Mesenteric fat pad (tissue), 1 donor: Measurements from ENCODE around the gene CHID1. TPM values are rescaled to one million over a fixed set of nuclear protein-coding genes. Genes with fewer than 3 reads are reported as not detected.

ENCODE experiments used
- DNase-seq: peaks from one replicate; pipeline ENCODE4 v3.0.0-alpha.2; 2020; ENCODE audit warnings: low spot score
- total RNA-seq: library from RNA; stranded (reverse); fragmentation: NEBNext Ultra II Directional; extraction: Animal tissue kit (Norgen Biotek cat#: 25700); gene quantifications from one replicate; pipeline ENCODE4 v1.2.1, GENCODE V29; 2021
- donor health status: DM: yes; HTN: yes; CAD: no.

CHID1 gene
- total RNA-seq, 1 donor from 2014 or later = 72.1 TPM

DNA sequence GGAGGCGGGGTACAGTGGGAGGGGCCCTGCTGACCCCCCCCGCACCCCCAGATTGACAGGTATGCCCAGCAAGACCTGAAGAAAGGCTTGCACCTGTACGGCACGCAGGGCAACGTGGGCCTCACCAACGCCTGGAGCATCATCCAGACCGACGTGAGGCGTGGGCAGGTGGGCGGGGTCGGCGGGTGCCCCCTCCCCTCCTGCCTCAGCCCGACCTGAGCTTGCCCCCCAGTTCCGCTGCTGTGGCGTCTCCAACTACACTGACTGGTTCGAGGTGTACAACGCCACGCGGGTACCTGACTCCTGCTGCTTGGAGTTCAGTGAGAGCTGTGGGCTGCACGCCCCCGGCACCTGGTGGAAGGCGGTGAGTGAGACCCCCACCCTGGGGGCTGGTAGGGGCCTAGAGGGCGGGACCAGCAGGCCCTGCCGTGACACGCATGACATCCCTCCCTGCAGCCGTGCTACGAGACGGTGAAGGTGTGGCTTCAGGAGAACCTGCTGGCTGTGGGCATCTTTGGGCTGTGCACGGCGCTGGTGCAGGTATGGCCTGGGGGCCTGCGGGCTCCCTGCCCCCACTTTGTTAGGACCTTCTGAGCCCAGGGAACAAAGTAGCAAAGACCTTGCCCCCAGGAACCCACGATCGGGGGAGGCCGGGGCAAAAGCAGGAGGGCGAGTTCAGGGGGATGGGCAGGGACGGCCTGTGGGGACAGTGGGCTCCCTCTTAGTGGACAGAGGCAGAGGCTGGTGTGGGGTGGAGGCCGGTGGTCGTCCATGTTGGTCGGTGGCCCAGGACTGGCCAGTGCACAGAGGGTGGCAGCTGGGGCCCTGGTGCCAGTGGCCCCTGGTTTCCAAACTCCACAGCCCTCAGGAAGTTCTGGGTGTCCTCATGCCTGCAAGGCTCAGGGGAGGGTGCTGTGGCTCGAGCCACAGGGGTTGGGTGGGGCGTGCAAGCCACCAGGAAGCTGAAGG is 44.9 kb downstream of the CHID1 start:
- no peak for DNase-seq

DNA sequence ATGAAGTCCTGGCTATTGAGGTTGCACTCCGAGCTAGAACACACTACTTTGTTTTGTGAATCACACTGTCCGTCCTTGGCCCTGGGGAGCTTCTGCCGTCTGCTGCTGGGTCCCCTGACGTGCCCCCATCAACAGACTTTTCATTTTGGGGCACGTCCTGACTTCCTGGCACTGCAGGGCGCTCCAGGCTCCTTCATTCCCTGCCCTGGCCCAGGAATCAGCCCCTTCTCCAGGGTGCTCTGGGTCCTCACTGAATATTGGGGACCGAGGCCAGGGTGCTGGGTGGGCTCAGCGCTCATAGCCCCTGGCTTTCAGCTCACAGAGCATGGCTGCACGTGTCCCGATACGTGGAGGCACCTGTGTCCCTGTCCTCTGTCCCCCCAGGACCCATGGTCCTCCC is 45.7 kb downstream of the CHID1 start:
- no peak for DNase-seq

DNA sequence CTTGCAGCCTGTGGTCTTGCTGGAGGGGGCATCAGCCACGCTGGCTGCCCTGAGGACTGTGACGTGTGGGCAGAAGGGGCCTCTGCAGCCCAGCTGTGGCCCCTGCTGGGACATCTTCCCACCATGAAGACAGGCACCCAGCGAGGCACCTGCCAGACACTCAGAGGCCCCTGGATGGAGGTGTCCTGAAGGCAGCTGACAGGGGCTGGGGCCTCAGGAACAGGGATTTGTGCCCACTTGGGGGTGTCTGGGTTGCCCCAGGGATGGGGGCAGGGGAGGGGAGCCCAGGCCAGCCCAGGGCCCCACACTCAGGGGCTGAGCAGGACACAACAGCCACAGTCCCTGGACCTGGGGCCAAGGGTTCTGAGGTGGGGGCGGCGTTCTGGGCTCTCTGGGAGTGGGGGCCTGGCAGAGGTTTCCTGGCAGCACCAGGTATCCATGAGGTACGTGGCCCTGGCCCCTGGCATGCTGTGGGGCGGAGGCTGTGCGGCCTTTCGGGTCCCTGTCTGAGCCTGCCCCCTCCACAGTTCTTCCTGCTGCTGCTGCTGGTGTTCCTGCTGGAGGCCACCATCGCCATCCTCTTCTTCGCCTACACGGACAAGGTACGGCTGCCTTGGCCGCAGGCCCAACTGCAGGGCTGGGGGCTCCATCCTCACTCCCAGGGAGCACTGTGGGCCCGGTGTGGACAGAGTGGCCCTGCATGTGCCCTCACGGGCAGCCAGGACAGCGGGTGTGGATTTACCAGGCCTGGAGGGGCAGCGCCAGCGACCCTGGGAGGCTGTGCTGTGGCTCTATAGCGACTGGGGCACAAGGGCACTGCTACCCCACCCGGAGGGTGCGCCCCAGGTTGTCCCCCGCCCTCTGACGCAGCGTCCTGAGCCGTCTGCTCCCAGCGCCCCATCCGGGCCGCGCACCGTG is 46.4 kb downstream of the CHID1 start:
- no peak for DNase-seq

DNA sequence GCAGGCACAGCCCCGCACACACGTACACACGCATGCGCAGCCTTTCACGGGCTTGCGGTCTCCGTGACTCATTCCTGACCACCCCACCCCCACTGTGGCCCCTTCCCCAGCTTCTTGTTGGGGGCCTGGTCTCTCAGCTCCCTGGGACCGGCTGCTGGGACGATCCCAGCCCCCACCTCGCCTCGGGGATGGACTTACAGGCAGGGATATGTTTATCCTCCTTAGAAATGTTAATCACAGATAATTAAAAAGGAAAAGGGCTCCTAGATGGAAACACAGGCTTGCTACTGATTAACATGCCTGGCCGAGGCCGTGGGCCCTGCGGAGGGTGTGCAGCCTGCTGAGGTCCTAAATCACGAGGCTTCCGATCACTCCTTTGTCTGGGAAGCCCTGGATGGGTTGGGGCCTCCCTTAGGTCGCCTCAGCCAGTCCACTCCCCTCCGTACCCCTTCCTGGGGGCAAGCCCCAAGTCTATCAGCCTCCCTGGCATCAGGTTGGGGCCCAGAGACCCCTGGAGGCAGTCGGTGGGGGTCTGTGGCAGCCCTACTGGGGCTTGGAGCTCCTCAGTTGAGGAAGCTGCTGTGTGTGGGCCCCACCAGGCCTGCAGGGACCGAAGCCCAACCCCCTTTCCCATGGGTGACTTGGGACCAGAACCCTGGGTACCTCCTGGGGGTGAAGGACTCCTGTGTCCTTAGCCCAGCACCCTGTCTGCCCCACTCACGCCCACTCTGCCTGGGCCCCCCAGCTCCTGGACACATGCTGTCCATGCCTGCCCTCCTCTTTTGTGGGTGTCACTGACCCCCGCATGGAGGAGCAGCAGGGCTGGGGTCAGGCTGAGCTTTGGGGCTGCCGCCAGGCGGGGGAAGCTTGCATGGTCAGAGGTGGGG is 47.3 kb downstream of the CHID1 start:
- DNase-seq = no peak

- no peak for DNase-seq
These were observed 48.0 kb downstream of the CHID1 start for GRCh38 chr11:862696-863022.

DNA sequence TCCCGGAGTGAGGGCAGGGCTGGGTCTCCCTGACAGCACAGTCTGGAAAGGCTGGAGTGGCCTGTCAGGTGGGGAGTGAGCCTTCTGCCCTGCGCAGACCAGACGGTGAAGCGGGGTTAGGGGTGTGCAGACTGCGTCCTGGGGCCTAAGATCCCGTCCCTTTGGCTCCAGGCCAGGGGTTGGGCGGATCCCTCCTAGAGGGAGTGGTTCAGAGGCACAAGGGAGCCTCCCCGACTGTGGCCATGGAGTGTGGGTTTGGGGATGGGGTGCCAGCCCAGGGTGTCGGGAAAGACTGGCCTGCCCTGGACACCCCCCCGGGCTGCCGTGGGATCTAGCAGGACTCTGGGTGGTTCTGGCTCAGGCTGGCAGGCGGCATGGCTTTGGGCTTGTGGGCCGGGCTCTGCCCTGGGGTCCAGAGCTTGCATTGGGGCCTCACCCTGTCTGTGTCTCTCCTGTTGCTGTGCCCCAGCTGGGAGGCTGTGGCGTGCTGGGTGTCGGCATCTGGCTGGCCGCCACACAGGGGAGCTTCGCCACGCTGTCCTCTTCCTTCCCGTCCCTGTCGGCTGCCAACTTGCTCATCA is 48.4 kb downstream of the CHID1 start:
- no peak for DNase-seq

GRCh38 chr11:861105-861479 is 49.5 kb downstream of the CHID1 start:
- DNase-seq = no peak

- DNase-seq = no peak
These were observed 50.1 kb downstream of the CHID1 start for GRCh38 chr11:860234-861104.

DNA sequence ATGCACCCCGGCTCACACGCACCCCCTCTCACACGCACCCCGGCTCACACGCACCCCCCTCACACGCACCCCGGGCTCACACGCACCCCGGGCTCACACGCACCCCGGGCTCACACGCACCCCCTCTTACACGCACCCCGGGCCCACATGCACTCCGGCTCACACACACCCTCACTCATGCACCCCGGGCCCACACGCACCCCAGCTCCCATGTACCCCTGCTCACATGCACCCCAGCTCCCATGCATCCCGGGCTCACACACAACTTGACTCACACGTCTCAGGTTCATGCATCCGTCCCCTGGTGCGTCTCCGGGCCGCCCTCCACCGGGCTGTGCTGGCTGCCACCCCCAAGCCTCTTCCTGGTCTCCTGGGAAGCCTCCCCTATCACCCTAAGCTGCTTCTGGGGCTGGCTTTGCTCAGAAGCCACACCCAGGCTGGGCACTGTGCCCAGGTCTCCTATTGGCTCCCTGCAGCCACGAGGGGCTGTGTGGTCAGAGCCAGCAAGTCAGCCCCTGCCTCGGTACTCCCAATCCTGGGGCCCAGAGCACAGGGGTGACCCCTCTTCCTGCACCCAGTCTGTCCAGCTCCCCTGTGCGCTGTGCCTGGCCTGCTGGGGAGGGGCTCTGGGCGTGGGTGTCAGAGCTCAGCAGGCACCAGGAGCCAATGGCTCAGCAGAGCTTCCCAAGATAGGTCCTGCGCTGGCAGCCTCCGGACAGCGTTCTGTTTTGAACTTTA is 51.0 kb downstream of the CHID1 start:
- DNase-seq = no peak

GRCh38 chr11:858762-859339 is 51.8 kb downstream of the CHID1 start:
- DNase-seq = no peak

DNA sequence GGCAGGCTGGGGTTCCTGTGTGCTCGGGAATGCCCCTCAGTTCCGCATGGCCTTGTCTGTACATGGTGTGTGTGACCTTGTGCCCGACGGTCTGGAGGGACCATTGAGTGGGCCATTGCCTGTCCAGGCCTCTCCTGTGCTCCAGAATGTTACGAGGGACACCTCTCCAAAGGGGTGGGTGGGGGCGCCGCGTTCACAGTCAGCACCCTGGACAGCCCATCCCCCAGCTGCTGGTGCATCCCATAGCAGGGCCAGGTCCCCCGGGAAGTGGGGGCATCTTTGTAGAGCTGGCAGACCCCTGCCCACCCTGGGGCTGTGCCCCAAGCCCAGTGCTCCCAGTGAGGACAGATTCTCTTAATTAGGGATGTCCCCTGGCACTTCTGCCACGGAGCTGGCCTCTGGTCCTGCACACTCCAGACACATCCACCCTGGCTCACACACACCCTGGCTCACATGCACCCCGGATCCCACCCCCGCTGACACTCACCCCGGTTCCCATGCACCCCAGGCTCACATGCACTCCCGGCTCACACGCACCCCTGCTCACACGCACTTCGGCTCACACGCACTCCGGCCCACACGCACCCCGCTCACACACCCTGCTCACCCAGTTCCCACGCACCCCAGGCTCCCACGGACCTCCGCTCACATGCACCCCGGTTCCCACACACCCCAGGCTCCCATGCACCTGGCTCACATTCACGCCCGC is 52.4 kb downstream of the CHID1 start:
- no peak for DNase-seq

GRCh38 chr11:856397-856796 is 54.2 kb downstream of the CHID1 start:
- no peak for DNase-seq

DNA sequence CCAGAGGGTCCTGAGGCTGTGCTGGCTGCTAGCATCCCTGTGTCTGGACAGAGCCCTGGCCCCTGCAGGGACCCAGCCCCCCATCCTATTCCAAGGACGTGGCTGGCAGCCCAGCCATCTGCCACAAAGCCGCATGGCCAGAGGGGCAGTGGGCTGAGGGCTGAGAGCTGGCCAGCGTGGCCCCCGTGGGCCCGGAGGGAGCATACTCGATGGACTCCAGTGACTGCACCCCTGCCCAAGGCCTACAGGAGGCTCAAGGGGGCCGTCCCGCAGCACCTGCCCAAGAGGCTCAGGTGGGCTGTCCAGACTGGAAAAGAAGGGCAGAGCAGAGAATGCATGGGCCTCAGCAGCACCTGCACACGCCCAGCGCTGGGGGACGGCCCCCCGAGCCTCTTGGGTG is 54.8 kb downstream of the CHID1 start:
- no peak for DNase-seq

- DNase-seq = no peak
These were observed 55.3 kb downstream of the CHID1 start for GRCh38 chr11:855330-855674.

DNA sequence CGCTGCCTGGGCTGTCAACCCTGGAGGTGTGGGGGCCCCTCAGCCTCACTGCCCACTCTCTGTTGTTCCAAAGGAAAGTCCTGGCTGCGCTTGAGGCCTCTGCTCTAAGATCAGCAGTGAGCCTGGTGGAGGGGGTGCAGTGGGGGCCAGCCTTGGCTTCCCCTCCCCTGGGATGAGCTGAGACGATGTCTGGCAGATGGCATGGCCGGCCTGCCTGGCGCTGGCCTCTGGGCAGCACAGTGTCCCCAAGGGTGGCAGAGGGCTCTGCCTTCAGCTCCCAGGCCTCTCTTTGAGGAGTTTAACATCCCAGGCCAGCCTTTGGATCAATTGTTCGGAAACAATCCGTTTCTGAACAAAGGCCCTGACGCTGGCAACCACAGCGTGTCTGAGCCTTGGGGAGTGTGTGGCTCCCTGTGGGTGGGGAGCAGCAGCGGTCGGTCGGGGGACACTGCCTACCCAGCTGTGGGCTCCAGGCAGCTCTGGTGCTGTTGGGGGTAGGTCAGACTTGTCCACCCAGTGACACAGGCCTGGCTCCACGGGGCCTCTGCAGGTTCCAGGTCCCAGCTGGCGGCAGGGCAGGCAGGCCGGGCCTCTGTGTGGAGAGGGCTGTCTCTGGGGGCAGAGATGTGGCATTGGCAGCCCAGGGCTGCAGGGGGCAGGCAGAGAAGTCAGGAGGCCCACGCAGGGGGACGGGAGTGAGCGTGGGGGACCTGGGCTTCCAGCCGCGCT is 55.8 kb downstream of the CHID1 start:
- DNase-seq = no peak

DNA sequence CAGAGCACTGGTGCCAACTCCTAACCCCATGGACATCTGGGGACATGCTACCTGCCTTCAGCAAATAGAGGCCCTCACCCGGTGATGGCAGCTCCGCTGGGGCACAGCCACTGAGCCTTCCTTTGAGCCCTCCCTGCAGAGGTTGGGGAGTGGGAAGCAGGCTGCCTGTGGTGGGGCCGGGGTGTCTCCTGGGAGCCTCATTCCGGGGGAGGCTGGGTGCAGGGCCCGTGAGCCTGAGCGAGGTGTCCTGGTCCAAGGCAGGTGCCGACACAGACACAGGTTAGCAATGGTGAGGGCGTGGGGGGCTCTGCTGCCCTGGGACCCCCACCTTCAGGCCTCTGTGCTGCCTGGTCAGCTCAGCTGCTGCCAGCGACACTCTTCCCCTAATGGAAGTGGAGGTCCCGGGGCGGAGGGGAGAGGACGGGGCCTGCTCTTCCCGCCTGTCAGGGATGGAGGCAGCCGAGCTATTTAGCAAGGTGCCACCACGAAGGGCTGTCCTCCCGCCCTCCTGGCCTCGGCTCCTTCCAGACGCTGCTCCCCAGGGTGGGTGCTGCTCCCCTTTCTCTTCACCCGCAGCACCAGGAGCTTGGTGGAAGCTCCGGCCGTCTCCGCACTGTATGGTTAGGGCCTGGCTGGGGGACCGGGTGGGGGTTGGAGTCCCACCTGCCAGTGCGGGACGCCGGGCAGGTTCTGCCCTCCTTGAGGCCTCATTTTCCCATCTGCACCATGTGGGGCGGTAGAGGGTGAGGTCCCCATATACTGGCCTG is 56.7 kb downstream of the CHID1 start:
- no peak for DNase-seq

- DNase-seq = no peak
These were observed 57.8 kb downstream of the CHID1 start for GRCh38 chr11:852762-853161.
